Endothelial cell of coronary artery (primary cell): ENCODE measurements around the gene RNF135. TPM values are rescaled to one million over a fixed set of nuclear protein-coding genes. Genes with fewer than 3 reads are reported as not detected.

Experiments used
- total RNA-seq: library from RNA; depleted of rRNA; stranded (reverse); fragments of >200 nt; gene quantifications from 2 replicates; pipeline ENCODE4 v1.2.3, GENCODE V29; 2014

The RNF135 gene, protein sequence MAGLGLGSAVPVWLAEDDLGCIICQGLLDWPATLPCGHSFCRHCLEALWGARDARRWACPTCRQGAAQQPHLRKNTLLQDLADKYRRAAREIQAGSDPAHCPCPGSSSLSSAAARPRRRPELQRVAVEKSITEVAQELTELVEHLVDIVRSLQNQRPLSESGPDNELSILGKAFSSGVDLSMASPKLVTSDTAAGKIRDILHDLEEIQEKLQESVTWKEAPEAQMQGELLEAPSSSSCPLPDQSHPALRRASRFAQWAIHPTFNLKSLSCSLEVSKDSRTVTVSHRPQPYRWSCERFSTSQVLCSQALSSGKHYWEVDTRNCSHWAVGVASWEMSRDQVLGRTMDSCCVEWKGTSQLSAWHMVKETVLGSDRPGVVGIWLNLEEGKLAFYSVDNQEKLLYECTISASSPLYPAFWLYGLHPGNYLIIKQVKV
- 5.7 and 6.7 TPM in 2 replicates for total RNA-seq

DNA sequence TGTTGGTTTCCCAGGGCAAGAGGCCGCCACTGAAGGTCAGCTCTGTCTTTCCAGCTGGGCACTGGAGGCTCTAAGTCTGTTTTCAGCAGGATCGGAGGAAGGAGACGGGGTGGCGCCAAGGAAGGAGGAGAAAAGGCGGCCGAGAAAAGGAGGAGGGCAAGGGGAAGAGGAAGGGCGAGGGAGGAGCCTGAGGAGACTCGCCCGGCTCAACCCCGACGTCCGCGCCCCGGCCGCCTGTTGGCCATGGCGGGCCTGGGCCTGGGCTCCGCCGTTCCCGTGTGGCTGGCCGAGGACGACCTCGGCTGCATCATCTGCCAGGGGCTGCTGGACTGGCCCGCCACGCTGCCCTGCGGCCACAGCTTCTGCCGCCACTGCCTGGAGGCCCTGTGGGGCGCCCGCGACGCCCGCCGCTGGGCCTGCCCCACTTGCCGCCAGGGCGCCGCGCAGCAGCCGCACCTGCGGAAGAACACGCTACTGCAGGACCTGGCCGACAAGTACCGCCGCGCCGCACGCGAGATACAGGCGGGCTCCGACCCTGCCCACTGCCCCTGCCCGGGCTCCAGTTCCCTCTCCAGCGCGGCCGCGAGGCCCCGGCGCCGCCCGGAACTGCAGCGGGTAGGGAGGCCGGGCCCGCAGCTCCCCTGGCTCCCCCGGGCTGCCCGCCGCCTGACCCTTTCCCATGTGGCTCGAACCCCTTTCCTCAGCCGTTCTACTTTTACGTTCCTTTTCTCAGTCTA is at the start of gene RNF135:
Gene RNF135 (plus strand): TSS at position 209 of the 737 bp plus-strand sequence. CDS start 35 bp downstream, at position 244.

DNA sequence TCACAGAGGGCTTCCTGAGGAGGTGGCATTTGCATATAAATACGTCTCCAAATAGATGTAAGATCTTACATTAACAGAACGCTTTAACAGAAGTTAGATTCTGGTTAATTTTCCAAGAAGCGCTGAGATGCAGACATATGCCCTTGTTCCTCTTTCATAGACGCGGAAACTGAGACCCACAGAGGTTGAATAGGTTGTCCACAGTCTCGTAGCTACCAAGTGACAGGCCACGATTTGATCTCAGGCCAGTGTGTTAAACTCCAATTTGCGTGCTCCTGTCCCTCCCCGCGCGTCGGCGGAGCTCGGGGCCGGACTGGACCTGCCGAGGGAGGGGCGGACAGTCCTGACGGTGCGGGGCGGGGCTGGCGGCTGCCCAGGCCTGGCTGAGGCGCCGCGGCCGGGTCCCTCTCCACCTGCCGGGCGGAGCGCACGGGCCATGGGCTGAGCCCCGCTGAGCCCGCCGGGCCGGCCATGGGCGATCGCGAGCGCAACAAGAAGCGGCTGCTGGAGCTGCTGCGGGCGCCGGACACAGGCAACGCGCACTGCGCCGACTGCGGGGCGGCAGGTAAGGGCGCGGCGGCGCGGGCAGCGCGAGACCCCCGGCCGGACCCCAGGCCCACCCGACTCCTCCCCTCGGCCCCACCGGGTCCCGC is 49.2 kb upstream of the RNF135 start, which contains the start of gene ADAP2:
Gene ADAP2 (plus strand): TSS at position 402 of the 653 bp plus-strand sequence. CDS start 70 bp downstream, at position 472.

Other genes with a start within 250 kb of the RNF135 start
- gene CRLF3, start 146.3 kb upstream of the RNF135 start, total RNA-seq: 18.8 TPM in 2 replicates
- 1.9 and 2.8 TPM in 2 replicates for gene ATAD5, start 139.1 kb upstream of the RNF135 start, total RNA-seq
- gene TEFM, start 64.8 kb upstream of the RNF135 start, total RNA-seq: 8.5 and 8.7 TPM in 2 replicates
- gene ADAP2, start 49.1 kb upstream of the RNF135 start, total RNA-seq: 0.36 TPM in 1 of 2 replicates, not detected in the other
- 22.5 and 39.8 TPM in 2 replicates for gene NF1, start 123.9 kb downstream of the RNF135 start, total RNA-seq